SK-N-SH (cell line): Measurements from ENCODE around the gene PCGF3. TPM values are rescaled to one million over a fixed set of nuclear protein-coding genes. Genes with fewer than 3 reads are reported as not detected.

ENCODE experiments used
- CTCF ChIA-PET: fragments of 300-600, 350-600 bp; formaldehyde crosslinking; extraction: SDS; loops from one replicate; lab custom pipeline; 2021; lab: Yijun Ruan, JAX
- POLR2A ChIA-PET: fragments of 350-600 bp; sonication (Branson Sonifier 250); formaldehyde crosslinking; extraction: SDS; loops from one replicate; lab custom pipeline; 2020; ENCODE audit warnings: antibody characterized with exemption, inconsistent platforms; lab: Yijun Ruan, JAX
- DNase-seq: peaks from one replicate; pipeline ENCODE4 v3.0.0; 2012
- H2AFZ ChIP-seq: fragments of 200-600 bp; sonication (generic); 2 replicates; pipeline ENCODE4 v1.8.1; 2016; ENCODE audit warnings: antibody characterized with exemption, mild to moderate bottlenecking, low read depth
- H3F3A ChIP-seq: fragments of 200-600 bp; sonication (generic); replicated peaks from 2 replicates; pipeline ENCODE3; 2016; ENCODE audit warnings: antibody characterized with exemption, mild to moderate bottlenecking; ENCODE audit not compliant: insufficient read depth
- H3K27ac ChIP-seq, 2 experiments: fragments of 200-500 bp in 1 of 2; fragments of 200-600 bp in 1 of 2; sonication (Bioruptor generic) in 1 of 2; sonication (generic), shearing (Covaris generic) in 1 of 2; 2 replicates each; pipeline versions ENCODE4 v1.5.1 to v1.6.1; 2014 to 2016; ENCODE audit warnings: low read depth in 2 of 2, inconsistent platforms in 1 of 2, low read length in 1 of 2, mild to moderate bottlenecking in 1 of 2, mixed read lengths in 1 of 2
- H3K27me3 ChIP-seq: fragments of 200-600 bp; sonication (generic), shearing (Covaris generic); 2 replicates; pipeline ENCODE4 v1.6.1; 2016; ENCODE audit warnings: mixed run types; ENCODE audit not compliant: insufficient read depth
- H3K36me3 ChIP-seq, 2 experiments: fragments of 200-500 bp in 1 of 2; fragments of 200-600 bp in 1 of 2; sonication (Bioruptor generic) in 1 of 2; sonication (generic) in 1 of 2; replicated peaks in 1 of 2; 2 replicates each; pipeline versions ENCODE3 to v1.5.1; 2014 to 2016; ENCODE audit warnings: low read length in 1 of 2, mild to moderate bottlenecking in 1 of 2; ENCODE audit not compliant: insufficient read depth in 2 of 2, control insufficient read depth in 1 of 2
- H3K4me1 ChIP-seq, 2 experiments: fragments of 200-500 bp in 1 of 2; fragments of 200-600 bp in 1 of 2; sonication (Bioruptor generic) in 1 of 2; sonication (generic), shearing (Covaris generic) in 1 of 2; 2 replicates each; pipeline versions ENCODE4 v1.5.1 to v1.6.1; 2014 to 2016; ENCODE audit warnings: low read depth in 1 of 2, low read length in 1 of 2, mixed run types in 1 of 2; ENCODE audit not compliant: insufficient read depth in 2 of 2, control insufficient read depth in 1 of 2
- H3K4me2 ChIP-seq: fragments of 200-600 bp; sonication (generic), shearing (Covaris generic); 2 replicates; pipeline ENCODE4 v1.6.1; 2017; ENCODE audit warnings: mixed run types
- H3K4me3 ChIP-seq, 2 experiments: fragments of 200-500 bp in 1 of 2; fragments of 200-600 bp in 1 of 2; sonication (Bioruptor generic) in 1 of 2; sonication (generic), shearing (Covaris generic) in 1 of 2; 2 replicates each; pipeline versions ENCODE4 v1.5.1 to v1.8.1; 2014 to 2016; ENCODE audit warnings: low read depth in 2 of 2, inconsistent platforms in 1 of 2, low read length in 1 of 2, mild to moderate bottlenecking in 1 of 2, mixed read lengths in 1 of 2, moderate library complexity in 1 of 2
- H3K79me2 ChIP-seq: fragments of 200-600 bp; sonication (generic); 2 replicates; pipeline ENCODE4 v1.8.1; 2017; ENCODE audit warnings: mild to moderate bottlenecking; ENCODE audit not compliant: insufficient read depth
- H3K9ac ChIP-seq: fragments of 200-600 bp; sonication (generic); 2 replicates; pipeline ENCODE4 v1.6.1; 2017; ENCODE audit warnings: mixed run types
- H3K9me2 ChIP-seq: fragments of 200-600 bp; sonication (generic); 2 replicates; pipeline ENCODE4 v1.6.1; 2017; ENCODE audit warnings: mixed run types
- H3K9me3 ChIP-seq: fragments of 200-600 bp; sonication (generic); 2 replicates; pipeline ENCODE4 v1.6.1; 2017; ENCODE audit warnings: mixed run types, mild to moderate bottlenecking, moderate library complexity
- H4K20me1 ChIP-seq: fragments of 200-600 bp; sonication (generic); 2 replicates; pipeline ENCODE4 v1.6.1; 2017; ENCODE audit warnings: mild to moderate bottlenecking, mixed run types; ENCODE audit not compliant: insufficient read depth
- EP300 ChIP-seq, 2 experiments: IDR thresholded peaks; 2 replicates each; pipeline versions ENCODE4 v1.4.0 to v1.6.1; 2012; ENCODE audit warnings: borderline replicate concordance in 1 of 2, low read depth in 1 of 2, low read length in 1 of 2
- FOXM1 ChIP-seq: IDR thresholded peaks from 2 replicates; pipeline ENCODE4 v1.4.0; 2012; ENCODE audit warnings: low read depth, mild to moderate bottlenecking
- GABPA ChIP-seq: IDR thresholded peaks from 2 replicates; pipeline ENCODE4 v1.4.0; 2012; ENCODE audit warnings: low read depth, mild to moderate bottlenecking
- IRF3 ChIP-seq: fragments of 150-350 bp; IDR thresholded peaks from 2 replicates; pipeline ENCODE4 v1.6.1; 2016; ENCODE audit warnings: mild to moderate bottlenecking, low read depth, low read length
- JUND ChIP-seq: IDR thresholded peaks from 2 replicates; pipeline ENCODE4 v1.4.0; 2012
- MAX ChIP-seq: IDR thresholded peaks from 2 replicates; pipeline ENCODE4 v1.4.0; 2012; ENCODE audit warnings: low read depth
- MXI1 ChIP-seq: IDR thresholded peaks from 2 replicates; pipeline ENCODE4 v1.6.1; 2012; ENCODE audit warnings: mild to moderate bottlenecking, low read depth, low read length, improper control_type of control experiment
- RFX5 ChIP-seq: IDR thresholded peaks from 2 replicates; pipeline ENCODE4 v1.6.1; 2012; ENCODE audit warnings: mild to moderate bottlenecking, improper control_type of control experiment, low read length
- SMC3 ChIP-seq: IDR thresholded peaks from 2 replicates; pipeline ENCODE4 v1.6.1; 2012; ENCODE audit warnings: low read depth, low read length, improper control_type of control experiment
- TCF12 ChIP-seq: IDR thresholded peaks from 2 replicates; pipeline ENCODE4 v1.4.0; 2012
- WGBS: methylation state at CpG from one replicate; pipeline ENCODE4 v1.1.6; 2017; ENCODE audit warnings: low lambda C conversion rate; 5-methylcytosine and 5-hydroxymethylcytosine counted together
- polyA plus RNA-seq, 3 experiments: library from polyadenylated mRNA; depleted of rRNA; stranded (reverse); fragments of >200 nt; gene quantifications; 2 replicates each; pipeline ENCODE4 v1.2.3, GENCODE V29; 2012
- TF ChIP-seq, protein P1 (sequence below): IDR thresholded peaks from 2 replicates; pipeline ENCODE4; 2012
- TF ChIP-seq, protein P2 (sequence below): IDR thresholded peaks from 2 replicates; pipeline ENCODE4 v1.4.0; 2012; ENCODE audit warnings: low read depth, borderline replicate concordance

Gene PCGF3
- polyA plus RNA-seq, 1 of the 3 experiments (the other 2 are of a cell fraction), result 44.8 TPM

GRCh38 chr4:718460-718859 is 12.8 kb downstream of the PCGF3 start:
- peaks cover 74% of the 10 kb centered on the region for H4K20me1 ChIP-seq
- POLR2A ChIA-PET, result no interaction called here

DNA sequence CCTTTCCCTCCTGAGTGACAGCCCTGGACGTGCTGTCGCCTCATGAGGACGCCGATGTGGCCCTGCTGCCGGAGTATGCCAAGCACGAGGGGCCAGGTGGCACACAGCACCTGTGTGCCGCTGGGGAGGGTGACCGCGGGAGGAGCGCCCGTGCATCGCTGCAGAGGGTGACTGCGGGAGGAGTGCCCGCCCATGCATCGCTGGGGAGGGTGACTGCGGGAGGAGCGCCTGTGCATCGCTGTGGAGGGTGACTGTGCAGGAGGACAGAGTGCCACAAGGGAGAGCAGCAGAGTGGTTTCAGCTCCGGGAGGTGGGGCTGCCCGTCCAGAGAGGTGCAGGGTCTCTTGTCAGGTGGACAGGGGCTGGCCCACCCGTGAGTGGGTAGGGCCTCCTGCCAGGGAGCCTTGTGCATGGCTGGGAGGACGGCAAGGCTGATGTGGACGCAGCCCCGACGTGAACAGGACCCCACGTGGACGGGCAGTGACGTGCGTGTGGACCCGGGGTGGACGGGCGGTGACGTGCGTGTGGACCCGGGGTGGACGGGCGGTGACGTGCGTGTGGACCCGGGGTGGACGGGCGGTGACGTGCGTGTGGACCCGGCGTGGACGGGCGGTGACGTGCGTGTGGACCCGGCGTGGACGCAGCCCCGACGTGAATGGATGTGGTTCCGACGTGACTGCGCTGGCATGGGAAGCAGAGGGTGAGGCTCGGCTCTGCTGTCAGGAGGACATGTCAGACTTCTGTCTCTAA is 14.7 kb downstream of the PCGF3 start:
- H4K20me1 ChIP-seq, result peaks cover 74% of the 10 kb centered on the region
- no peak overlapping the region for H3K9ac ChIP-seq
- H3F3A ChIP-seq, result no peaks in the 10 kb centered on the region
- no peaks in the 10 kb centered on the region for H3K36me3 ChIP-seq
- TF ChIP-seq IRF3 (no peak), FOXM1 (no peak), SMC3 (no peak), RFX5 (no peak), GABPA (no peak), JUND (no peak)
- TF ChIP-seq, protein P1, sequence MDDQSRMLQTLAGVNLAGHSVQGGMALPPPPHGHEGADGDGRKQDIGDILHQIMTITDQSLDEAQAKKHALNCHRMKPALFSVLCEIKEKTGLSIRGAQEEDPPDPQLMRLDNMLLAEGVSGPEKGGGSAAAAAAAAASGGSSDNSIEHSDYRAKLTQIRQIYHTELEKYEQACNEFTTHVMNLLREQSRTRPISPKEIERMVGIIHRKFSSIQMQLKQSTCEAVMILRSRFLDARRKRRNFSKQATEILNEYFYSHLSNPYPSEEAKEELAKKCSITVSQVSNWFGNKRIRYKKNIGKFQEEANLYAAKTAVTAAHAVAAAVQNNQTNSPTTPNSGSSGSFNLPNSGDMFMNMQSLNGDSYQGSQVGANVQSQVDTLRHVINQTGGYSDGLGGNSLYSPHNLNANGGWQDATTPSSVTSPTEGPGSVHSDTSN, result no peak
- TF ChIP-seq, all 33 proteins: peak for 0
- H3K4me1 ChIP-seq, result peaks cover 0 to 2% of the 10 kb centered on the region in 2 experiments; a peak in 1 of 4 replicates
- ChIA-PET CTCF (interaction anchor here (3.3 kb wide), 1 partner anchor 22 kb away, joined by 14 read pairs; no protein-coding TSS in a partner anchor), POLR2A (no interaction called here)
- H3K9me3 ChIP-seq, result no peaks in the 10 kb centered on the region
- no peak overlapping the region for H3K4me3 ChIP-seq
- H3K9me2 ChIP-seq, result no peaks in the 10 kb centered on the region
- no peak overlapping the region for H2AFZ ChIP-seq
- no peak for DNase-seq
- H3K4me2 ChIP-seq, result no peak overlapping the region
- no peaks in the 10 kb centered on the region for H3K27me3 ChIP-seq
- WGBS, result 96% methylated on average over 49 of the region's 59 CpGs
- no peak overlapping the region for H3K27ac ChIP-seq
- H3K79me2 ChIP-seq, result peaks cover 71% of the 10 kb centered on the region

More at GRCh38 chr4:718460-718859, 12.8 kb downstream of the PCGF3 start:
- Histone ChIP-seq H3F3A (no peaks in the 10 kb centered on the region), H3K9me2 (no peaks in the 10 kb centered on the region), H3K36me3 (peaks cover 0 to 3% of the 10 kb centered on the region in 2 experiments), H3K4me1 (peaks cover 0 to 2% of the 10 kb centered on the region in 2 experiments; a peak in 1 of 4 replicates), H3K79me2 (peaks cover 71% of the 10 kb centered on the region), H3K27ac (no peak overlapping the region), H2AFZ (no peak overlapping the region)
- DNase-seq, result no peak
- TF ChIP-seq MXI1 (no peak), MAX (no peak), TCF12 (no peak), EP300 (IDR thresholded peaks at IDR 0.05; ENCODE audit: borderline replicate concordance in 1 of 2, low read depth in 1 of 2, low read length in 1 of 2) (no peak)
- TF ChIP-seq, protein P2, sequence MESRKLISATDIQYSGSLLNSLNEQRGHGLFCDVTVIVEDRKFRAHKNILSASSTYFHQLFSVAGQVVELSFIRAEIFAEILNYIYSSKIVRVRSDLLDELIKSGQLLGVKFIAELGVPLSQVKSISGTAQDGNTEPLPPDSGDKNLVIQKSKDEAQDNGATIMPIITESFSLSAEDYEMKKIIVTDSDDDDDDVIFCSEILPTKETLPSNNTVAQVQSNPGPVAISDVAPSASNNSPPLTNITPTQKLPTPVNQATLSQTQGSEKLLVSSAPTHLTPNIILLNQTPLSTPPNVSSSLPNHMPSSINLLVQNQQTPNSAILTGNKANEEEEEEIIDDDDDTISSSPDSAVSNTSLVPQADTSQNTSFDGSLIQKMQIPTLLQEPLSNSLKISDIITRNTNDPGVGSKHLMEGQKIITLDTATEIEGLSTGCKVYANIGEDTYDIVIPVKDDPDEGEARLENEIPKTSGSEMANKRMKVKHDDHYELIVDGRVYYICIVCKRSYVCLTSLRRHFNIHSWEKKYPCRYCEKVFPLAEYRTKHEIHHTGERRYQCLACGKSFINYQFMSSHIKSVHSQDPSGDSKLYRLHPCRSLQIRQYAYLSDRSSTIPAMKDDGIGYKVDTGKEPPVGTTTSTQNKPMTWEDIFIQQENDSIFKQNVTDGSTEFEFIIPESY, result no peak
- TF ChIP-seq, all 33 proteins: peak for 0
- Histone ChIP-seq H3K9ac (no peak overlapping the region), H3K9me3 (no peaks in the 10 kb centered on the region), H3K4me2 (no peak overlapping the region), H3K4me3 (no peak overlapping the region), H3K27me3 (no peaks in the 10 kb centered on the region)
- 97% methylated on average over 4 of the region's 8 CpGs for WGBS
- CTCF ChIA-PET, result interaction anchor here (0.7 to 3.3 kb wide), 2 partner anchors 24 to 36 kb away, joined by 3 to 14 read pairs; no protein-coding TSS in a partner anchor
